ENCODE results near the gene TMEM250. TPM values are rescaled to one million over a fixed set of nuclear protein-coding genes. Genes with fewer than 3 reads are reported as not detected.
"Not testable (repeated sequence)": the region's sequence is repeated elsewhere in the genome, so short reads cannot be mapped to it uniquely, and the experiment has no call there.

The TMEM250 gene
- polyA plus RNA-seq, 1 donor: 36.2 TPM

DNA sequence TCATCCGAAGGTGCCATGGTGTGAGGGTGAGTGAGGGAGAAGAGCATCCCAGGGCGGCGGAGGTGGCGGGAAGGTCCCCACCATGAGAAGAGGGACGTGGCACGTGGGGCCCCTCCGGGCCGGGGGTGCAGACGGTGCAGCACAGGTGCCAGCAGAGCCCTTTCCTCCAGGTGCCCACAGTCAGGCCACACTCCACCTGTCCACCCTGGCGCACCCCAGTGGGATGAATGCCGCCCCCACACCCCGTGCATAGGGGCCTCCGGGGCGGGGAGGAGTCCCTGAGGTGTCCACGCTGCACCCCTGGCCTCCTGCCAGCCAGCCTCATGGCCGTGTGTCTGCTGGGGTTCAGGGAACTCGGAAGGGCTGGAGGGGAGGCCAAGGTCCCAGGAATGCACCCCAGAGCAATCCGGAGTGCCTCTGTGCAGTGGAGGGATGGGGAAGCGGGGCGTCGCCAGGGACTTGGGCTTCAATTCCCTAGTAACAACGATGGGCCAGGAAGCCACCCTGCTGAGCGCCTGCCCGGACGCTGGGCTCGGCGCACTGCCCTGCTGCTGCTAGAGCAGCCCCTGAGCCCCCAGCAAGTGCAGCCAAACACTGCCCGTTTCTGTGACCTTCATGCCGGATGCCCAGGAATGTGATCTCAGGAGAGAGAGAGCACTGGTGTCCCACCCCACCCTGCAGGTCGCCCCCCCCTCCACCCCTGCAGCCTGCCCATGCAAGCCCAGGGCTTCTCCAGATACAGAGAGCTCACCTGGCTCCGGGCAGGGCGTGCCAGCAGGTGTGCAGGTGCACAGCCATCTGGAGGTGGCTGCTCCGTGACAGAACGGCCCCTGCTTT is 14.8 kb downstream of the TMEM250 start:
- Histone ChIP-seq H3K4me1 (ENCODE audit: control insufficient read depth, insufficient read depth, low read length) (peaks cover 25% of the 10 kb centered on the region), H3K27ac (ENCODE audit: low read length) (no peak overlapping the region), H3K36me3 (ENCODE audit: control insufficient read depth, insufficient read depth, low read length) (no peaks in the 10 kb centered on the region), H3K27me3 (ENCODE audit: control insufficient read depth, insufficient read depth, low read length) (peaks cover 5% of the 10 kb centered on the region), H3K4me3 (ENCODE audit: low read length) (no peak overlapping the region), H3K9me3 (ENCODE audit: control insufficient read depth, low read depth, low read length) (no peaks in the 10 kb centered on the region)
- no CpG with 5 or more reads among the region's 34 CpGs for WGBS (ENCODE audit: insufficient coverage, low lambda C conversion rate)
- DNase-seq: peak in 1 of 2 donors; percentile 49

DNA sequence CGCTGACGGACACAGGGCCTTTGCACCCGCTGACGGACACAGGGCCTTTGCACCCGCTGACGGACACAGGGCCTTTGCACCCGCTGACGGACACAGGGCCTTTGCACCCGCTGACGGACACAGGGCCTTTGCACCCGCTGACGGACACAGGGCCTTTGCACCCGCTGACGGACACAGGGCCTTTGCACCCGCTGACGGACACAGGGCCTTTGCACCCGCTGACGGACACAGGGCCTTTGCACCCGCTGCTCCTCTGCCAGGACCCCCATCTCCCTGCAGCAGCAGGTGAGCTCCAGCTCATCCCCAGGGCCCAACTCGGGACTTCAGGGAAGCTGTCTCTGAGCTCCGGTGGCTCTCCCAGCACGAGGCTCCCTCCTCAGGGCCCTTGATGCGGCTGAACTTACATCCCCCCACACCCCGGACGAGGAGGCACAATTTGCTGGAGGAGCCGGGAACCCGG is 17.0 kb downstream of the TMEM250 start:
- Histone ChIP-seq H3K27me3 (ENCODE audit: control insufficient read depth, insufficient read depth, low read length) (peaks cover 14% of the 10 kb centered on the region), H3K4me1 (ENCODE audit: control insufficient read depth, insufficient read depth, low read length) (peaks cover 24% of the 10 kb centered on the region)
- not testable (repeated sequence) for DNase-seq; H3K36me3 ChIP-seq (ENCODE audit: control insufficient read depth, insufficient read depth, low read length); H3K4me3 ChIP-seq (ENCODE audit: low read length); H3K9me3 ChIP-seq (ENCODE audit: control insufficient read depth, low read depth, low read length); H3K27ac ChIP-seq (ENCODE audit: low read length)
- no CpG with 5 or more reads among the region's 27 CpGs for WGBS (ENCODE audit: insufficient coverage, low lambda C conversion rate)

DNA sequence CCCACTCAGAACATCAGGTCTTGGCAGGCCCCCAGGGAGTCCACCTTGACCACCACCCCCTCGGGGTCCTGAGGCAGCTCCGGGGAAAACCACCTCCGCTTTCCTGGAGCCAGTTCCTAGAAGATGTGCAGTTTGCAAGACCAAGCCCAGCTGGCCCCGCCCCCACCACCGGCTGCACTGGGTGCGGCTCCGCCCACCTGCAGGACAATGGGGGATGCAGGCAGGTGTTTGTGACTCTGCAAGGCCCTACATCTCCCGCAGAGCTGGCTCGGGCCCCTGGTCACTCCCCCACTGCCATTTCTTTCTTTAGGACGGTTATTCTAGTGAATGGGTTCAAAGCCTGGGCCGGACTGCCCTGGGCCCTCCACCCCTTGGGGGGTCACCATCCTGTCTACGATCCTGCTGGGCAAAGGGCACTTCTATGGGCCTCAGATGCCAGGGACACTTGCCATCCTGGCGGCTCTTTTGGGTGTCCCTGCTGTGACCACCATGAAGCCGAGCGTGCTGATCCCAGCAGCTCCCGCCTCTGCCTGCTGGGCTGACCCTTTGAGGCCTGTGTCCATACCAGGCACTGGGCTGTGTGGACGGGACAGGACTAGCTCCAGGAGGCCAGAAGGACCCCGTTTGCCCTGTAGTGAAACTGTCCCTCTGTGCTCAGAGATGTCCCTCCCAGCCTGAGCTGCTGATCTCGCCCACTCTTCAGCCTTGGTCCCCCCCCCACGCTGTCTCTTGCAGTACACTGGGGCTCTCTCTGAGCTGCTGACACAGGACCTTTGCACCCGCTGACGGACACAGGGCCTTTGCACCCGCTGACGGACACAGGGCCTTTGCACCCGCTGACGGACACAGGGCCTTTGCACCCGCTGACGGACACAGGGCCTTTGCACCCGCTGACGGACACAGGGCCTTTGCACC is 17.7 kb downstream of the TMEM250 start:
- peak in 1 of 2 donors; percentile 31 for DNase-seq
- Histone ChIP-seq H3K9me3 (ENCODE audit: control insufficient read depth, low read depth, low read length) (no peaks in the 10 kb centered on the region), H3K36me3 (ENCODE audit: control insufficient read depth, insufficient read depth, low read length) (no peaks in the 10 kb centered on the region), H3K4me3 (ENCODE audit: low read length) (no peak overlapping the region), H3K27ac (ENCODE audit: low read length) (no peak overlapping the region), H3K27me3 (ENCODE audit: control insufficient read depth, insufficient read depth, low read length) (peaks cover 14% of the 10 kb centered on the region), H3K4me1 (ENCODE audit: control insufficient read depth, insufficient read depth, low read length) (peaks cover 27% of the 10 kb centered on the region)
- WGBS (ENCODE audit: insufficient coverage, low lambda C conversion rate): no CpG with 5 or more reads among the region's 30 CpGs

DNA sequence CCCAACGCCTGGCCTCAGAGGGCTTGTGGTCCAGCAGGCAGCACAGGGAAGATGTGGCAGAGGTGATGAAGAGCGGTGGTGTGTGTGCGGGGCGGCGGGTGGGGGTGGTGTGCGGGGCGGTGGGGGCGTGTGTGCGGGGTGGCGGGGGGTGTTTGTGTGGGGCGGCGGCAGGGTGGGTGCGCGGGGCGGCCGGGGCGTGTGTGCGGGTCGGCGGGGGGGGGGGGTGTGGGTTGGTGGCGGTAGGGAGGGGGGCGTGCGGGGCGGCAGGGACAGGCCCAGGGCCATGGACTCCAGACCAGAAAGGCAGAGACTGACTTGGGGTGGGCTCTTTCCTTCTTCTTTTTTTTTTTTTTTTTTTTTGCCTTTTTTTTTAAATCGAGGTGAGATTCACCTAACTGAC is 19.1 kb downstream of the TMEM250 start:
- Histone ChIP-seq H3K27ac (ENCODE audit: low read length) (no peak overlapping the region), H3K4me3 (ENCODE audit: low read length) (no peak overlapping the region), H3K9me3 (ENCODE audit: control insufficient read depth, low read depth, low read length) (no peaks in the 10 kb centered on the region), H3K36me3 (ENCODE audit: control insufficient read depth, insufficient read depth, low read length) (no peaks in the 10 kb centered on the region), H3K4me1 (ENCODE audit: control insufficient read depth, insufficient read depth, low read length) (peaks cover 25% of the 10 kb centered on the region), H3K27me3 (ENCODE audit: control insufficient read depth, insufficient read depth, low read length) (peaks cover 14% of the 10 kb centered on the region)
- no CpG with 5 or more reads among the region's 25 CpGs for WGBS (ENCODE audit: insufficient coverage, low lambda C conversion rate)
- DNase-seq: no peak

DNA sequence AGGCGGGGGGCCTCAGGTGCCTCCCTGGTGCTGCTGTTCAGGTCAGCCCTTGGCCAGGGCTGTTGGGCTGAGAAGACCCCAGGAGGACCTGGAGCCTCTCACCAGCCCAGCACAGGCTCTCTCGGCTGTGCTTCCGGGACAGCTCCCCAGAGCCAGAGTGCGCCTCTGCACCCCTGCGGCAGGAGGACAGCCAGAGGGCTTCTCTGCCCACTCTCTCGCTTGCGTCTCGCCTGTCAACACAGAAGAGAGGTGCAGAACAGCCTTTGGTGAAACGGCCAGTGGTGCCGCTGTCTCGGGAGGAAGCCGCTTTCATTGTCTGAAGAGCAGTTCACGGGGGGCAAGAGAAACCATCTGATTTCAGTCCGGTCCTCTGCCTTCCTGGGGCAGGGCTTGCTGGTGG is 19.8 kb downstream of the TMEM250 start:
- Histone ChIP-seq H3K36me3 (ENCODE audit: control insufficient read depth, insufficient read depth, low read length) (no peaks in the 10 kb centered on the region), H3K27me3 (ENCODE audit: control insufficient read depth, insufficient read depth, low read length) (peaks cover 14% of the 10 kb centered on the region), H3K27ac (ENCODE audit: low read length) (no peak overlapping the region), H3K9me3 (ENCODE audit: control insufficient read depth, low read depth, low read length) (no peaks in the 10 kb centered on the region), H3K4me1 (ENCODE audit: control insufficient read depth, insufficient read depth, low read length) (peaks cover 23% of the 10 kb centered on the region), H3K4me3 (ENCODE audit: low read length) (no peak overlapping the region)
- DNase-seq: no peak
- WGBS (ENCODE audit: insufficient coverage, low lambda C conversion rate): no CpG with 5 or more reads among the region's 14 CpGs

DNA sequence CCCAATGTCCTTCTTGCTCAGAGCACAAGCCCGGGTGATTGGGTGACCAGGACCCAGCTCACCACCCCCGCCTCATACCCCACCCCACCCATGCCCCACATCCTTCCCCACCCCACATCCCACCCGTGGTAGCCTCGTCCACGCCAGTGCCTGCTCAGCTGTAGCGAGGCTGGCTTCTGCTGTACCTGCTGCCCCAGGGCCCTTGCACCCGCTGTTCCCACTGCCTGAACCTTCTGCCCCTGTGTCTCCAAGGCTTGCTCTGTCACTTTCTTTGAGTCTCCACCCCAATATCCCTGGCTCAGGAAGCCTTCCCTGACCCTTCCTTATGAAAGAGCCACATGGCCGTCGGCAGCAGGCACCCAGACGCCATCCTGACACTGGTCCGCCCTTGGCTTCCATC is 20.5 kb downstream of the TMEM250 start:
- Histone ChIP-seq H3K4me1 (ENCODE audit: control insufficient read depth, insufficient read depth, low read length) (peaks cover 22% of the 10 kb centered on the region), H3K27me3 (ENCODE audit: control insufficient read depth, insufficient read depth, low read length) (peaks cover 14% of the 10 kb centered on the region), H3K9me3 (ENCODE audit: control insufficient read depth, low read depth, low read length) (no peaks in the 10 kb centered on the region), H3K27ac (ENCODE audit: low read length) (no peak overlapping the region), H3K36me3 (ENCODE audit: control insufficient read depth, insufficient read depth, low read length) (no peaks in the 10 kb centered on the region), H3K4me3 (ENCODE audit: low read length) (no peak overlapping the region)
- DNase-seq: no peak
- WGBS (ENCODE audit: insufficient coverage, low lambda C conversion rate): no CpG with 5 or more reads among the region's 11 CpGs

DNA sequence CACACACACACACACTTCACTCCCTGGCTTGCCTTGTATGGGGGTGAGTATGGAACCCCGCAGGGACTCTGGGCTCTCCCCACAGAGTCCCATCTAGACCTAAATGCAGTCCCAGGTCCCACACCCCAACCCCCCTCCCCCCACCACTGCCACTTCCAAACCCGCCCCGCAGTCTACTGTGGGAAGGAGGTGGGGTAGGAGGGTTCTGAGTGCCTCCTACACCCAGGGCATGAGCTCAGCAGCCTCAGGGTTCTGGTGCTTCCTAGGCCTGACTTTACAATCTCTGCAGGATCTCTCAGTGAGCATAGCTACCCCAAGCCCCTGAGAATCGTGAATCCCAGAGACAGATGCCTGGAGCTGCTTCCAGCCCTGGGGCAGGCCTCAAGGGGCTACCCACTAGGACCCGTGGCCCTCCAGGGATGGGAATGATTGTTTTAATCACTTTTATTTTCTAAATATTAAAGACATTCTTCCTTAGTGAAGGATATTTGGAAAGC is 22.1 kb downstream of the TMEM250 start:
- no CpG with 5 or more reads among the region's 5 CpGs for WGBS (ENCODE audit: insufficient coverage, low lambda C conversion rate)

DNA sequence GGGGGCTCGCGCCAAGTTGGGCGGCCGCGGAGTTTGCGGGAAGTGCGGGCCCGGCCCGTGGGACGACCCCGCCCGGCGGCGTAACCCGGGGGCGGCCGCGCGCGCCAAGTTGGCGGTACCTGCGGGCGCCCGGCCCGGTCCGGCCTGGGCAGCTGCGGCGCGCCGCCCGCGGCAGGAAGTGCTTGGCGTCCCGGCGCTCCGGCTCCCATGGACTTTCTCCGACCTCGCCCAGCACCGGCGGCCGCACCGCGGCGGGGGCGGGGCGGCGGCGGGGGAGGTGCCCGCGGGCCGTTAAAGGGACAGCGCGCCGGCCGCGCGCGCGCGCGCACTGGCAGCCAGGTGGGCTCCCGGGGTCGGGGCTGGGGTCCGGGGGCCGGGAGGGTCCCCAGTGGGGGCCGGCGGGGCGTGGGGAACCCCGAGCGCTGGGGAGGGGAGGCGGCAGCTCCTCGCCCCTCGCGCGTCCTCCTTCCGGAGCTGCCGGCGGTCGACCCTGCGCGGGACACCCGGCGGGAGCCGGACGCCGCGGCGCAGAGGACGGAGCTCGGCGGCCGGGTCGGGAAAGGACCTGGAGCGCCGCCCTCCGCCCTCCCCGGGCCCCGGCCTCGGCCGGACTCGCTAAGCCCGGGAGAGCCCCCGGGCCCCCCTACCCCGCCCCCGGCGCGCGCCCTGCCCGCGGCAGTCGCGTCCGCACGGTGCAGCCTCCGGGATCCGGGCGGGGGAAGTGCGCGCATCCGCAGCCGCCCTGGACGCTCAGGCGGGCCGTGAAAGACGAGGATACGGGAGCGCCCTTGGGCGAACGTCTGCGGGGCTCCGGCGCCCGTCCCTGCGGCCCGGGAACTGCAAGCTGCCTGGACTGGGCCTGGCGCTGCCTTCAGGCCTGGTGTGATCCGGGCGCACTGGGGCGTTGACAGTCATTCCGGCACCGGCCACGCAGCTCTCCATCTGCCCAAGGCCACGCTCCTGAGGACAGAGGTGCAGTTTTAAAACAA is 23.3 kb downstream of the TMEM250 start, which contains the start of gene NACC2:
Gene NACC2 (minus strand): TSS at position 220 of the 989 bp plus-strand sequence. CDS start 44,768 bp downstream, outside the sequence.
- Histone ChIP-seq H3K27me3 (ENCODE audit: control insufficient read depth, insufficient read depth, low read length) (peaks cover 14% of the 10 kb centered on the region), H3K4me1 (ENCODE audit: control insufficient read depth, insufficient read depth, low read length) (peaks cover 45% of the 10 kb centered on the region), H3K27ac (ENCODE audit: low read length) (peak within 1 kb of the TSS; percentile 79), H3K4me3 (ENCODE audit: low read length) (peak within 1 kb of the TSS; percentile 82), H3K36me3 (ENCODE audit: control insufficient read depth, insufficient read depth, low read length) (peaks cover 7% of the 10 kb centered on the region), H3K9me3 (ENCODE audit: control insufficient read depth, low read depth, low read length) (no peaks in the 10 kb centered on the region)
- peak; percentile 61 to 84 for DNase-seq
- WGBS (ENCODE audit: insufficient coverage, low lambda C conversion rate): no CpG with 5 or more reads among the region's 143 CpGs

More for the DNA sequence above, 22.1 kb downstream of the TMEM250 start:
- Histone ChIP-seq H3K9me3 (ENCODE audit: control insufficient read depth, low read depth, low read length) (no peaks in the 10 kb centered on the region), H3K36me3 (ENCODE audit: control insufficient read depth, insufficient read depth, low read length) (peaks cover 5% of the 10 kb centered on the region), H3K4me3 (ENCODE audit: low read length) (no peak overlapping the region), H3K27me3 (ENCODE audit: control insufficient read depth, insufficient read depth, low read length) (peaks cover 14% of the 10 kb centered on the region), H3K4me1 (ENCODE audit: control insufficient read depth, insufficient read depth, low read length) (peaks cover 39% of the 10 kb centered on the region), H3K27ac (ENCODE audit: low read length) (no peak overlapping the region)
- DNase-seq: no peak

DNA sequence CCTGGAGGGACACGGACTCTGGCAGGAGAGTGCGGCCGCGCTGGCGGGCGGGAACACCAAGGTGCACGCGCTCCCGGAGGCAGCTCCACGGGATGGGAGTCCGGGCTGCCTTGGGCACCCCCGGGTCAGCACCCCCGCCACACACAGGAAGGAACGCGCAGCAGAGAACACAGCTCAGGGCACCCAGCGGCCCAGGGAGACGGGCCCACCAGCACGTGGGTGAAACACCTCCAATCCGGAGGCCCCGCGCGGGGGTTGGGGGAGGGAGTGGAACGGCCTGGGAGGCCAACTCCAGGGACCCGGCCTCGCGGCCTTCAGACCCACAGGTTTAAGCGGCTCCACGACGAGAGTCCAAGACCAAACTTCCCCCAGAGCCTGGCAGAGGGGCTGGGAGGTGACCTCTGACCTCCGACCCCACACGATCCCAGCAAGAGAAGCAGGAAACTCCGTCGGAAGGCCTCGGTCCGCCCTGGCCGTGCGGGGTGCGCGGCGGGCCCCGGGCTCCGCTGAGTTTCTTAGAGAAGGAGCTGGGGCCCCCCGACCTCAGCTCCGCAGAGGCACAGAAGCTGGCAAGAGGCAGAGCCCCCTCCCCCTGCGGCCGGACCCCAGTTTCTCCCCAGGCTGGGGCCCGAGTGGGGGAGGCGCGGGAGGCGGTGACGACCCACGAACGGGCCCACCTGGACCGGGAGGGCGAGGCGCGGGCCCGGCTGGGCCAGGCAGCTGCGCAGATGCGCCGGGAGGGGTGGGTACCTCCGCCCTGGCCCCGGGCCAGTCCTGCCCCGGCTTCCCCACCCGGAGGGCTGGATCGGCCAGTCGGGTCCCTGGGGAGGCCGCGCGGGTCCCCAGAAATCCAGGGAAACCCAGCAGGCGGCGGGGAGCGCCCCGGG is 24.4 kb downstream of the TMEM250 start:
- no peaks in the 10 kb centered on the region for H3K9me3 ChIP-seq (ENCODE audit: control insufficient read depth, low read depth, low read length)
- H3K27me3 ChIP-seq (ENCODE audit: control insufficient read depth, insufficient read depth, low read length): peaks cover 13% of the 10 kb centered on the region
- peak; percentile 79 to 86 for DNase-seq
- WGBS (ENCODE audit: insufficient coverage, low lambda C conversion rate): no CpG with 5 or more reads among the region's 74 CpGs
- peaks cover 45% of the 10 kb centered on the region for H3K4me1 ChIP-seq (ENCODE audit: control insufficient read depth, insufficient read depth, low read length)
- peak overlapping the region; percentile 82 for H3K4me3 ChIP-seq (ENCODE audit: low read length)
- H3K27ac ChIP-seq (ENCODE audit: low read length): peak overlapping the region; percentile 79
- H3K36me3 ChIP-seq (ENCODE audit: control insufficient read depth, insufficient read depth, low read length): peaks cover 7% of the 10 kb centered on the region
